Thyroid gland (tissue), 4 donors: ENCODE results near the gene KLK8. TPM values are rescaled to one million over a fixed set of nuclear protein-coding genes. Genes with fewer than 3 reads are reported as not detected.

ENCODE experiments used
- DNase-seq, 2 donors: peaks; one replicate each; pipeline ENCODE4 v3.0.0-alpha.2; 2019
- H3K27ac ChIP-seq, 3 donors: fragments of 200-600 bp; sonication (generic); 1 replicate in 2 of 3; 2 replicates in 1 of 3; pipeline ENCODE4 v1.5.1; 2016 to 2019; ENCODE audit warnings: mild to moderate bottlenecking in 1 of 3, moderate library complexity in 1 of 3
- H3K27me3 ChIP-seq: fragments of 200-600 bp; sonication (generic); one replicate; pipeline ENCODE4 v1.5.1; 2019
- H3K36me3 ChIP-seq, 2 donors: fragments of 200-600 bp; sonication (generic); one replicate each; pipeline ENCODE4 v1.5.1; 2016 to 2019
- H3K4me1 ChIP-seq, 2 donors: fragments of 200-600 bp; sonication (generic); one replicate each; pipeline ENCODE4 v1.5.1; 2017 to 2019
- H3K4me3 ChIP-seq, 3 donors: fragments of 200-600 bp; sonication (generic); replicated peaks in 1 of 3; 1 replicate in 2 of 3; 2 replicates in 1 of 3; pipeline ENCODE4 v1.5.1; 2016; ENCODE audit warnings: mild to moderate bottlenecking in 1 of 3
- H3K9me3 ChIP-seq: fragments of 200-600 bp; sonication (generic); one replicate; pipeline ENCODE4 v1.5.1; 2017
- CTCF ChIP-seq, 6 experiments: fragments of 200-600 bp in 3 of 6; fragments of 450-650 bp in 3 of 6; sonication (generic) in 3 of 6; IDR thresholded peaks; one replicate each; pipeline ENCODE4 v1.5.1; 2016 to 2019; ENCODE audit warnings: antibody characterized with exemption in 6 of 6, mild to moderate bottlenecking in 2 of 6, inconsistent platforms in 1 of 6, moderate library complexity in 1 of 6
- POLR2A ChIP-seq, 2 donors: fragments of 450-650 bp; IDR thresholded peaks; one replicate each; pipeline ENCODE4 v1.6.1; 2017; ENCODE audit warnings: antibody characterized with exemption in 2 of 2, mild to moderate bottlenecking in 2 of 2, moderate library complexity in 1 of 2
- WGBS, 2 donors: methylation state at CpG; one replicate each; pipeline ENCODE4 v1.1.5; 2017; 5-methylcytosine and 5-hydroxymethylcytosine counted together
- intact Hi-C: fragments of 100-400 bp; cut with DNase I; formaldehyde crosslinking; loops from one replicate; pipeline ENCODE4 v1.15.1; 2023
- total RNA-seq, 4 donors: library from RNA; depleted of rRNA; stranded (reverse); fragments of >200 nt; gene quantifications; one replicate each; pipeline ENCODE4 v1.2.3, GENCODE V29; 2016

The KLK8 gene
- total RNA-seq, 4 donors from 2014 or later = 0.78 TPM; not detected in 3

- H3K4me1 ChIP-seq = no peaks in the 10 kb centered on the region
- no peaks in the 10 kb centered on the region for H3K27me3 ChIP-seq
- 70 to 85% methylated on average over 2 of the region's 2 CpGs for WGBS, 2 donors
- TF ChIP-seq POLR2A (IDR thresholded peaks at IDR 0.05) (no peak), CTCF (IDR thresholded peaks at IDR 0.05) (no peak)
- H3K36me3 ChIP-seq = no peaks in the 10 kb centered on the region
- no peak for DNase-seq
- H3K4me3 ChIP-seq = no peak overlapping the region
- intact Hi-C loops = no loop called here
- no peak overlapping the region for H3K27ac ChIP-seq
- H3K9me3 ChIP-seq = no peaks in the 10 kb centered on the region
These were observed 28.3 kb upstream of the KLK8 start for GRCh38 chr19:51029718-51030117.

- intact Hi-C loops = no loop called here
- whole genome bisulfite sequencing, 2 donors = 68 to 70% methylated on average over 5 of the region's 5 CpGs
These were observed 26.5 kb upstream of the KLK8 start for GRCh38 chr19:51027873-51028272.

GRCh38 chr19:51027126-51027806 lies 25.9 kb upstream of the KLK8 start:
- WGBS, 2 donors = 59 to 67% methylated on average over 11 to 14 of the region's 14 CpGs
- intact Hi-C loops = no loop called here
- Histone ChIP-seq H3K36me3 (no peaks in the 10 kb centered on the region), H3K9me3 (no peaks in the 10 kb centered on the region), H3K27ac (no peak overlapping the region), H3K27me3 (no peaks in the 10 kb centered on the region), H3K4me3 (no peak overlapping the region), H3K4me1 (no peaks in the 10 kb centered on the region)
- DNase-seq = no peak
- no peak for TF ChIP-seq POLR2A (IDR thresholded peaks at IDR 0.05)
- TF ChIP-seq CTCF (IDR thresholded peaks at IDR 0.05) = no peak

More at GRCh38 chr19:51027873-51028272, 26.5 kb upstream of the KLK8 start:
- no peaks in the 10 kb centered on the region for H3K36me3 ChIP-seq
- no peaks in the 10 kb centered on the region for H3K27me3 ChIP-seq
- no peak for DNase-seq
- H3K27ac ChIP-seq = no peak overlapping the region
- H3K9me3 ChIP-seq = no peaks in the 10 kb centered on the region
- TF ChIP-seq CTCF (IDR thresholded peaks at IDR 0.05) (no peak), POLR2A (IDR thresholded peaks at IDR 0.05) (no peak)
- H3K4me1 ChIP-seq = no peaks in the 10 kb centered on the region
- H3K4me3 ChIP-seq = no peak overlapping the region

GRCh38 chr19:51026554-51026831 lies 25.1 kb upstream of the KLK8 start, which contains the start of gene KLK11:
Gene KLK11, minus strand, starts transcription at chr19:51026616. Its CDS starts 985 bp downstream, at chr19:51025631.
- Histone ChIP-seq H3K36me3 (no peaks in the 10 kb centered on the region), H3K9me3 (no peaks in the 10 kb centered on the region), H3K27me3 (no peaks in the 10 kb centered on the region), H3K4me3 (no peak within 1 kb of the TSS), H3K27ac (no peak within 1 kb of the TSS), H3K4me1 (peaks cover 0 to under 1% of the 10 kb centered on the region in 2 donors)
- intact Hi-C loops = no loop called here
- 84 to 88% methylated on average over 6 of the region's 11 CpGs for WGBS, 2 donors
- TF ChIP-seq CTCF (IDR thresholded peaks at IDR 0.05) = no peak
- TF ChIP-seq POLR2A (IDR thresholded peaks at IDR 0.05) = no peak
- no peak for DNase-seq

GRCh38 chr19:51025809-51026553 lies 24.6 kb upstream of the KLK8 start:
- TF ChIP-seq CTCF (IDR thresholded peaks at IDR 0.05) (no peak), POLR2A (IDR thresholded peaks at IDR 0.05) (no peak)
- Histone ChIP-seq H3K9me3 (no peaks in the 10 kb centered on the region), H3K27ac (no peak overlapping the region), H3K27me3 (no peaks in the 10 kb centered on the region), H3K4me1 (peaks cover 0 to 3% of the 10 kb centered on the region in 2 donors), H3K4me3 (no peak overlapping the region), H3K36me3 (no peaks in the 10 kb centered on the region)
- no peak for DNase-seq
- WGBS, 2 donors = 62 to 70% methylated on average over 16 to 18 of the region's 18 CpGs
- intact Hi-C loops = no loop called here
